K562 (cell line): ENCODE results near the gene APBA2. TPM values are rescaled to one million over a fixed set of nuclear protein-coding genes. Genes with fewer than 3 reads are reported as not detected.

ENCODE experiments used
- ATAC-seq: fragments of 200-7000 bp; cut with Tn5 transposase; 3 replicates; pipeline ENCODE4 v1.9.1; 2020; ENCODE audit warnings: moderate library complexity
- BruUV-seq: library from RNA; stranded (reverse); fragments of 400-500 nt; replicated peaks from 2 replicates; lab custom pipeline; 2021; lab: Mats Ljungman, UMichigan
- CTCF ChIA-PET: fragments of 300-600 bp; formaldehyde crosslinking; extraction: SDS; loops from one replicate; lab custom pipeline; 2021; ENCODE audit warnings: low intra/inter-chr PET ratio; lab: Yijun Ruan, JAX
- POLR2A ChIA-PET: fragments of 300-600, 350-650 bp; sonication (Branson Sonifier 250); formaldehyde crosslinking; extraction: SDS; loops from one replicate; lab custom pipeline; 2021; ENCODE audit warnings: antibody characterized with exemption, inconsistent platforms; lab: Yijun Ruan, JAX
- DNase-seq, 4 experiments: peaks; one replicate each; pipeline versions ENCODE4 v3.0.0 to v3.0.0-alpha.2; 2011 to 2018; ENCODE audit warnings: low spot score in 3 of 4, mixed read lengths in 3 of 4; ENCODE audit errors: extremely low read depth in 1 of 4
- FAIRE-seq: peaks from 2 replicates; lab custom pipeline; 2011; peaks lifted over from hg19 to GRCh38; lab: Jason Lieb, UNC
- H2AFZ ChIP-seq: 2 replicates; pipeline ENCODE4 v1.6.0; 2011; ENCODE audit warnings: low read depth, low read length, control low read depth, inconsistent platforms
- H3K27ac ChIP-seq: fragments of 200-600 bp; 3 replicates; pipeline ENCODE4 v1.8.0; 2011; ENCODE audit warnings: low read depth, mild to moderate bottlenecking, control low read depth, inconsistent platforms, low read length, moderate library complexity, mixed read lengths; ENCODE audit errors: extremely low read depth
- H3K27me3 ChIP-seq, 2 experiments: fragments of 300-600 bp in 1 of 2; 2 replicates in 1 of 2; 3 replicates in 1 of 2; pipeline versions ENCODE4 v1.6.0 to v1.8.0; 2011; ENCODE audit warnings: inconsistent platforms in 2 of 2, low read length in 2 of 2, mild to moderate bottlenecking in 1 of 2, mixed read lengths in 1 of 2, moderate library complexity in 1 of 2; ENCODE audit not compliant: control insufficient read depth in 2 of 2, insufficient read depth in 2 of 2
- H3K36me3 ChIP-seq: fragments of 300-600 bp; 3 replicates; pipeline ENCODE4 v1.8.0; 2011; ENCODE audit warnings: mild to moderate bottlenecking, low read length, inconsistent platforms; ENCODE audit not compliant: control insufficient read depth, insufficient read depth
- H3K4me1 ChIP-seq, 2 experiments: fragments of 200-600 bp in 1 of 2; replicated peaks in 1 of 2; 2 replicates in 1 of 2; 3 replicates in 1 of 2; pipeline versions ENCODE4 v1.5.1 to v1.8.0; 2011; ENCODE audit warnings: inconsistent platforms in 2 of 2, low read length in 2 of 2, mild to moderate bottlenecking in 1 of 2, mixed read lengths in 1 of 2, moderate library complexity in 1 of 2; ENCODE audit not compliant: control insufficient read depth in 2 of 2, insufficient read depth in 2 of 2
- H3K4me2 ChIP-seq: 2 replicates; pipeline ENCODE4 v1.6.1; 2011; ENCODE audit warnings: low read length, control low read depth, inconsistent platforms, mixed read lengths; ENCODE audit not compliant: insufficient read depth
- H3K4me3 ChIP-seq: fragments of 200-600 bp; sonication (generic), shearing (Covaris generic); 2 replicates; pipeline ENCODE4 v1.5.1; 2016; ENCODE audit warnings: control low read depth, inconsistent platforms
- H3K79me2 ChIP-seq: fragments of 200-600 bp; 3 replicates; pipeline ENCODE4 v1.8.0; 2011; ENCODE audit warnings: low read length, inconsistent platforms; ENCODE audit not compliant: control insufficient read depth, insufficient read depth
- H3K9ac ChIP-seq, 2 experiments: 2 replicates each; pipeline versions ENCODE4 v1.6.0 to v1.6.1; 2011; ENCODE audit warnings: low read depth in 2 of 2, low read length in 2 of 2, control low read depth in 1 of 2, inconsistent platforms in 1 of 2, mild to moderate bottlenecking in 1 of 2, mixed read lengths in 1 of 2; ENCODE audit not compliant: insufficient read depth in 1 of 2
- H3K9me1 ChIP-seq: one replicate; pipeline ENCODE4 v1.6.0; 2011; ENCODE audit warnings: inconsistent platforms, mild to moderate bottlenecking, low read length, moderate library complexity; ENCODE audit not compliant: control insufficient read depth, insufficient read depth
- H3K9me3 ChIP-seq: replicated peaks from 2 replicates; pipeline ENCODE4 v1.5.1; 2011; ENCODE audit warnings: low read depth, low read length, inconsistent platforms; ENCODE audit not compliant: control insufficient read depth, insufficient read depth
- H4K20me1 ChIP-seq: replicated peaks from 2 replicates; pipeline ENCODE4 v1.6.1; 2011; ENCODE audit warnings: low read length, inconsistent platforms, mixed read lengths; ENCODE audit not compliant: control insufficient read depth, insufficient read depth
- ARID2 ChIP-seq: fragments of 450-650 bp; IDR thresholded peaks from 2 replicates; pipeline ENCODE4 v1.6.1; 2017; ENCODE audit warnings: antibody characterized with exemption, mild to moderate bottlenecking
- ETS2 ChIP-seq: IDR thresholded peaks from 2 replicates; pipeline ENCODE4 v1.6.1; 2016; ENCODE audit warnings: borderline replicate concordance, missing genetic modification characterization, mild to moderate bottlenecking, moderate library complexity, missing compliant biosample characterization; ENCODE audit not compliant: poor library complexity, severe bottlenecking
- HDAC3 ChIP-seq: fragments of 450-650 bp; IDR thresholded peaks from 2 replicates; pipeline ENCODE4 v1.6.1; 2018; ENCODE audit warnings: borderline replicate concordance, mild to moderate bottlenecking, moderate library complexity; ENCODE audit not compliant: partially characterized antibody
- KLF16 ChIP-seq: IDR thresholded peaks from 2 replicates; pipeline ENCODE4 v1.6.1; 2016; ENCODE audit warnings: antibody characterized with exemption
- MXI1 ChIP-seq: IDR thresholded peaks from 2 replicates; pipeline ENCODE4 v1.6.1; 2011; ENCODE audit warnings: low read depth, mild to moderate bottlenecking, improper control_type of control experiment, low read length
- TEAD2 ChIP-seq: fragments of 450-650 bp; IDR thresholded peaks from 2 replicates; pipeline ENCODE4 v1.6.1; 2016; ENCODE audit warnings: missing genetic modification characterization, control low read depth, missing compliant biosample characterization
- ZNF124 ChIP-seq: sonication (generic); formaldehyde crosslinking; IDR thresholded peaks from 2 replicates; pipeline ENCODE4 v1.8.1; 2022; ENCODE audit warnings: missing genetic modification reagents
- ZNF830 ChIP-seq: fragments of 250-450 bp; sonication (Bioruptor Pico); IDR thresholded peaks from 2 replicates; pipeline ENCODE4 v1.5.0; 2021; ENCODE audit warnings: mild to moderate bottlenecking
- WGBS: fragments of 100-300 bp; shearing (Covaris generic); methylation state at CpG from one replicate; pipeline ENCODE4 v1.1.6; 2016; ENCODE audit warnings: low coverage, mixed read lengths; ENCODE audit not compliant: insufficient coverage; ENCODE audit errors: missing lambda C conversion rate; 5-methylcytosine and 5-hydroxymethylcytosine counted together
- in situ Hi-C: fragments of 300-500 bp; cut with MboI; formaldehyde crosslinking; loops from 4 replicates; pipeline ENCODE4 v1.15.0; 2018; ENCODE audit warnings: inconsistent platforms, mixed read lengths
- intact Hi-C: fragments of 100-400 bp; cut with micrococcal nuclease; formaldehyde crosslinking; loops from 2 replicates; pipeline ENCODE4 v1.14.2; 2022
- polyA plus RNA-seq, 8 experiments: library from polyadenylated mRNA; depleted of rRNA in 4 of 8; stranded (reverse) in 5 of 8; unstranded in 3 of 8; fragments of >200 nt; fragmentation: Nextera tagmentation in 2 of 8; fragmentation: Illumina TruSeq in 1 of 8; extraction: Ambion mirVana in 2 of 8; extraction: Trizol in 1 of 8; gene quantifications; 2 replicates each; pipeline versions ENCODE4 v1.2.1 to v1.2.3, GENCODE V29; 2011 to 2014; ENCODE audit warnings: inconsistent platforms in 1 of 8, missing spikeins in 1 of 8
- total RNA-seq, 7 experiments: library from RNA; depleted of rRNA in 6 of 7; stranded (reverse); fragments of >200 nt in 6 of 7; fragmentation: Illumina TruSeq in 2 of 7; extraction: Trizol in 2 of 7; gene quantifications; 2 replicates each; pipeline versions ENCODE4 v1.2.1 to v1.2.3, GENCODE V29; 2011 to 2021; ENCODE audit warnings: low replicate concordance in 1 of 7
- TF ChIP-seq, protein P1 (sequence below), 2 experiments: IDR thresholded peaks in 1 of 2; conservative IDR thresholded peaks in 1 of 2; 2 replicates each; pipeline ENCODE4 v1.6.1; 2016; ENCODE audit warnings: low read depth in 2 of 2, mild to moderate bottlenecking in 1 of 2, missing compliant biosample characterization in 1 of 2, missing genetic modification characterization in 1 of 2, moderate library complexity in 1 of 2
- TF ChIP-seq, protein P2 (sequence below): sonication (generic); formaldehyde crosslinking; IDR thresholded peaks from 2 replicates; pipeline ENCODE4 v1.8.1; 2022; ENCODE audit warnings: missing genetic modification reagents

APBA2 gene
- total and polyA plus RNA-seq, 9 of the 15 experiments (the other 6 are each of a cell fraction or from before 2014, with no cell fraction given) = 0.24 to 40.9 (median 25.2) TPM

GRCh38 chr15:28876845-28877185, 9.0 kb upstream of the APBA2 start:
- FAIRE-seq = no peak

More at GRCh38 chr15:28876845-28877185, 9.0 kb upstream of the APBA2 start:
- CTCF ChIA-PET = no interaction called here
- ATAC-seq = no peak
- no peak overlapping the region for H3K4me3 ChIP-seq
- no peaks in the 10 kb centered on the region for H3K36me3 ChIP-seq
- no peaks in the 10 kb centered on the region for H4K20me1 ChIP-seq
- no peak overlapping the region for H3K4me2 ChIP-seq
- no peak overlapping the region for H3K27ac ChIP-seq
- H3K4me1 ChIP-seq = peaks cover 0 to 8% of the 10 kb centered on the region in 2 experiments; a peak in 1 of 5 replicates
- intact Hi-C loops (no loop called here), in situ Hi-C loops (no loop called here)
- no TSS peak for BruUV-seq
- H3K27me3 ChIP-seq = no peaks in the 10 kb centered on the region
- H3K9me1 ChIP-seq = no peaks in the 10 kb centered on the region
- H3K79me2 ChIP-seq = no peaks in the 10 kb centered on the region
- no peaks in the 10 kb centered on the region for H3K9me3 ChIP-seq
- 67% methylated on average over 8 of the region's 8 CpGs for WGBS
- DNase-seq = no peak
- POLR2A ChIA-PET = no interaction called here
- H3K9ac ChIP-seq = no peak overlapping the region
- TF ChIP-seq, protein P1, sequence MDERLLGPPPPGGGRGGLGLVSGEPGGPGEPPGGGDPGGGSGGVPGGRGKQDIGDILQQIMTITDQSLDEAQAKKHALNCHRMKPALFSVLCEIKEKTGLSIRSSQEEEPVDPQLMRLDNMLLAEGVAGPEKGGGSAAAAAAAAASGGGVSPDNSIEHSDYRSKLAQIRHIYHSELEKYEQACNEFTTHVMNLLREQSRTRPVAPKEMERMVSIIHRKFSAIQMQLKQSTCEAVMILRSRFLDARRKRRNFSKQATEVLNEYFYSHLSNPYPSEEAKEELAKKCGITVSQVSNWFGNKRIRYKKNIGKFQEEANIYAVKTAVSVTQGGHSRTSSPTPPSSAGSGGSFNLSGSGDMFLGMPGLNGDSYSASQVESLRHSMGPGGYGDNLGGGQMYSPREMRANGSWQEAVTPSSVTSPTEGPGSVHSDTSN (CRISPR knock-in tag; IDR thresholded peaks at IDR 0.05; ENCODE audit: low read depth) = no peak
- TF ChIP-seq, protein P1 (tag; conservative IDR thresholded peaks at IDR 0.05; ENCODE audit: low read depth) = no peak
- TF ChIP-seq KLF16 (no peak), ZNF830 (no peak), ARID2 (no peak), MXI1 (no peak), ETS2 (no peak), ZNF124 (CRISPR knock-in tag) (no peak), TEAD2 (tag) (no peak), HDAC3 (no peak)
- TF ChIP-seq, protein P2, sequence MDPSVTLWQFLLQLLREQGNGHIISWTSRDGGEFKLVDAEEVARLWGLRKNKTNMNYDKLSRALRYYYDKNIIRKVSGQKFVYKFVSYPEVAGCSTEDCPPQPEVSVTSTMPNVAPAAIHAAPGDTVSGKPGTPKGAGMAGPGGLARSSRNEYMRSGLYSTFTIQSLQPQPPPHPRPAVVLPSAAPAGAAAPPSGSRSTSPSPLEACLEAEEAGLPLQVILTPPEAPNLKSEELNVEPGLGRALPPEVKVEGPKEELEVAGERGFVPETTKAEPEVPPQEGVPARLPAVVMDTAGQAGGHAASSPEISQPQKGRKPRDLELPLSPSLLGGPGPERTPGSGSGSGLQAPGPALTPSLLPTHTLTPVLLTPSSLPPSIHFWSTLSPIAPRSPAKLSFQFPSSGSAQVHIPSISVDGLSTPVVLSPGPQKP (CRISPR knock-in tag) = no peak
- no peak overlapping the region for H2AFZ ChIP-seq
